Endothelial cell of umbilical vein (primary cell): ENCODE measurements around the gene TRAPPC14.

Experiments used
- EZH2 ChIP-seq: IDR thresholded peaks from 2 replicates; pipeline ENCODE4 v1.6.1; 2012; ENCODE audit warnings: borderline replicate concordance, low read depth, mild to moderate bottlenecking, moderate library complexity, low read length, inconsistent platforms; ENCODE audit not compliant: severe bottlenecking
- FOS ChIP-seq: IDR thresholded peaks from 2 replicates; pipeline ENCODE4 v1.6.1; 2011; ENCODE audit warnings: mild to moderate bottlenecking, low read length, moderate library complexity, borderline replicate concordance; ENCODE audit not compliant: insufficient read depth
- GATA2 ChIP-seq: IDR thresholded peaks from 2 replicates; pipeline ENCODE4 v1.7.0; 2011; ENCODE audit warnings: low read depth, mild to moderate bottlenecking, moderate library complexity, mixed read lengths, low read length; ENCODE audit not compliant: insufficient read length, insufficient read depth
- JUN ChIP-seq: IDR thresholded peaks from 2 replicates; pipeline ENCODE4 v1.6.1; 2011; ENCODE audit warnings: borderline replicate concordance, low read depth; ENCODE audit not compliant: insufficient read length, insufficient read depth
- MYC ChIP-seq: IDR thresholded peaks from one replicate; pipeline ENCODE4 v1.6.1; 2011; ENCODE audit warnings: mild to moderate bottlenecking, low read depth, low read length
- POLR2A ChIP-seq: IDR thresholded peaks from 2 replicates; pipeline ENCODE4 v1.6.1; 2012; ENCODE audit warnings: low read depth, mild to moderate bottlenecking, control low read depth, low read length
- POLR2AphosphoS5 ChIP-seq: IDR thresholded peaks from 2 replicates; pipeline ENCODE4 v1.6.1; 2012; ENCODE audit warnings: low read depth, mild to moderate bottlenecking, control low read depth, low read length, moderate library complexity; ENCODE audit not compliant: insufficient read depth
- TF ChIP-seq, protein P1 (sequence below), 2 donors: IDR thresholded peaks; 1 replicate in 1 of 2; 2 replicates in 1 of 2; pipeline ENCODE4 v1.5.1; 2011; ENCODE audit warnings: low read length in 2 of 2, mild to moderate bottlenecking in 2 of 2, moderate library complexity in 2 of 2, control low read depth in 1 of 2, inconsistent platforms in 1 of 2, low read depth in 1 of 2; ENCODE audit not compliant: insufficient read depth in 1 of 2; ENCODE audit errors: extremely low read depth in 1 of 2

DNA sequence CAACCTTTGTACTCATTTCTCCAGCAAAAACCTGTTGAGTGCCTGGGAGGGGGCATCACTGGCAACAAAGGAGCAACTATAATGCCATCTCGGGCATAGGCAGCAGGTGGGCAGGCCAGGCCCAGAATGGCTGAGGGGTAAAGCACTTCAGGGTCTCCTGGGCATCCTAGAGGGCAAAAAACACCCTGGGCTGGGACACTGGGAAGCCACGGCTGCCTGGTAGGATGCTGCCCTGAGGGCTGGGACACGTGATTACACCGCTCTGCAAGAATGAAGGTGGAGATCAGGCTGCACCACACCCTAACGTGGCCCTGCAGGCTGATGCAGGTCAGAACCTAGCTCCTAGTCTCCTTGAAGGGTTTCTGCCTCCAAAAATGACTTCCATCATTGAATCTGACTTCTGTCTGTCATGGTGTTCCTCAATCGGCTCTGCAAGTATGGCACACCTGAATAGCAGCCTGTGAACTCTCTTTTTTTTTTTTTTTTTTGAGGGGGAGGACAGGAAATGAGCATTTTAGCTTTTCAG is 4.5 kb upstream of the TRAPPC14 start:
- TF ChIP-seq, protein P1, sequence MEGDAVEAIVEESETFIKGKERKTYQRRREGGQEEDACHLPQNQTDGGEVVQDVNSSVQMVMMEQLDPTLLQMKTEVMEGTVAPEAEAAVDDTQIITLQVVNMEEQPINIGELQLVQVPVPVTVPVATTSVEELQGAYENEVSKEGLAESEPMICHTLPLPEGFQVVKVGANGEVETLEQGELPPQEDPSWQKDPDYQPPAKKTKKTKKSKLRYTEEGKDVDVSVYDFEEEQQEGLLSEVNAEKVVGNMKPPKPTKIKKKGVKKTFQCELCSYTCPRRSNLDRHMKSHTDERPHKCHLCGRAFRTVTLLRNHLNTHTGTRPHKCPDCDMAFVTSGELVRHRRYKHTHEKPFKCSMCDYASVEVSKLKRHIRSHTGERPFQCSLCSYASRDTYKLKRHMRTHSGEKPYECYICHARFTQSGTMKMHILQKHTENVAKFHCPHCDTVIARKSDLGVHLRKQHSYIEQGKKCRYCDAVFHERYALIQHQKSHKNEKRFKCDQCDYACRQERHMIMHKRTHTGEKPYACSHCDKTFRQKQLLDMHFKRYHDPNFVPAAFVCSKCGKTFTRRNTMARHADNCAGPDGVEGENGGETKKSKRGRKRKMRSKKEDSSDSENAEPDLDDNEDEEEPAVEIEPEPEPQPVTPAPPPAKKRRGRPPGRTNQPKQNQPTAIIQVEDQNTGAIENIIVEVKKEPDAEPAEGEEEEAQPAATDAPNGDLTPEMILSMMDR (IDR thresholded peaks at IDR 0.05; ENCODE audit: extremely low read depth in 1 of 2, insufficient read depth in 1 of 2, low read depth in 1 of 2, low read length in 2 of 2), result no peak
- no peak for TF ChIP-seq POLR2AphosphoS5
- TF ChIP-seq GATA2, result no peak
- TF ChIP-seq FOS, result no peak
- no peak for TF ChIP-seq EZH2
- TF ChIP-seq POLR2A, result no peak
- no peak for TF ChIP-seq JUN
- TF ChIP-seq MYC, result no peak
